Subcutaneous adipose tissue (tissue), 4 donors: ENCODE results near the gene NHLRC4. TPM values are rescaled to one million over a fixed set of nuclear protein-coding genes. Genes with fewer than 3 reads are reported as not detected.

Source experiments
- total RNA-seq, 4 donors: library from RNA; depleted of rRNA; stranded (reverse); fragments of >200 nt; gene quantifications; one replicate each; pipeline ENCODE4 v1.1.0, GENCODE V29; 2016
- TF ChIP-seq, protein P1 (sequence below): fragments of 450-650 bp; IDR thresholded peaks from one replicate; pipeline ENCODE4 v1.5.1; 2016; ENCODE audit warnings: low read depth, mild to moderate bottlenecking, control low read depth, antibody characterized with exemption, moderate library complexity

Gene NHLRC4
- total RNA-seq, 4 donors from 2014 or later: 0.85 to 3.8 (median 2.0) TPM; not detected in 1

DNA sequence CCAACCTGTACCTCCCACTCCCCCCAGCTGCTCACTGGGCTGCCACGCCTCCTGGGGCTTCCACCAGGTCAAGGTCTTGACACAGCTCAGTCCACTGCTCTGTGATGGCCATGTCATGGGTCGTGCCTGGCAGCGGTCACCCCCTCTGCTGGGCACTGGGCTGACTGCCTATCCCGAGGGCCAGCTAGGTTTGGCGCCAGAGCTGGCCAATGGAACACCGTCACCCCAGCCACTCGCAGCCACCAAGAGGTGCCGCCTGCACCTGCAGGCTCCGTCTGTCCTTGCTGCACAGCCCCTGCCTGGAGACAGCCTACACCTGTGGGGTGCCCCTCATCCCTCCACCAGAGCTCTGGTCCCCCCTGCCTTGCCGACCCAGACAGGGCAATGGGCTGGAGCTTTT, 18.5 kb downstream of the NHLRC4 start:
- TF ChIP-seq, protein P1, sequence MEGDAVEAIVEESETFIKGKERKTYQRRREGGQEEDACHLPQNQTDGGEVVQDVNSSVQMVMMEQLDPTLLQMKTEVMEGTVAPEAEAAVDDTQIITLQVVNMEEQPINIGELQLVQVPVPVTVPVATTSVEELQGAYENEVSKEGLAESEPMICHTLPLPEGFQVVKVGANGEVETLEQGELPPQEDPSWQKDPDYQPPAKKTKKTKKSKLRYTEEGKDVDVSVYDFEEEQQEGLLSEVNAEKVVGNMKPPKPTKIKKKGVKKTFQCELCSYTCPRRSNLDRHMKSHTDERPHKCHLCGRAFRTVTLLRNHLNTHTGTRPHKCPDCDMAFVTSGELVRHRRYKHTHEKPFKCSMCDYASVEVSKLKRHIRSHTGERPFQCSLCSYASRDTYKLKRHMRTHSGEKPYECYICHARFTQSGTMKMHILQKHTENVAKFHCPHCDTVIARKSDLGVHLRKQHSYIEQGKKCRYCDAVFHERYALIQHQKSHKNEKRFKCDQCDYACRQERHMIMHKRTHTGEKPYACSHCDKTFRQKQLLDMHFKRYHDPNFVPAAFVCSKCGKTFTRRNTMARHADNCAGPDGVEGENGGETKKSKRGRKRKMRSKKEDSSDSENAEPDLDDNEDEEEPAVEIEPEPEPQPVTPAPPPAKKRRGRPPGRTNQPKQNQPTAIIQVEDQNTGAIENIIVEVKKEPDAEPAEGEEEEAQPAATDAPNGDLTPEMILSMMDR: no peak

DNA sequence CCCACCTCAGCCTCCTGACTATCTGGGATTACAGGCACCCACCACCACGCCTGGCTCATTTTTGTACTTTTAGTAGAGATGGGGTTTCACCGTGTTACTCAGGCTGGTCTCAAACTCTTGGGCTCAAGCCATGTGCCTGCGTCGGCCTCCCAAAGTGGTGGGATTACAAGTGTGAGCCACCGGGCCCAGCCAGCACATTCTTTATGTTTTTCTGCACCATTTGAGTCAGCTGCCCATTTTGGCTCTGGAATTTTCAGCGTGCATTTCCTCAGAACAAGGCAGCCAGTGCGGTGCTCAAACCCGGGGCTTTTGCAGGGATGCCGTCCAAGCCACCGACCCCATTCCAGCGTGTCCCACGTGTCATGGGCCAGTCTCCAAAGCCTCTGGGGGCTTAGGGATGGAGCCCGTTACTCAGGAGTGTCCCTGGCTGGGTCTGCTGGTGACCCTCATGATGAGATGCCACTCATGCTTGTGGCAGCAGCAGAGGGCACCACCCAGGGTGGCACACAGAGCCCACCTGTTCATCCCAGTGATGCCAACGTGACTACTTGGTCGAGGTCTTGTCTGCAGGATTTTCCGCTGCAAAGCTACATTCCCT, 19.3 kb downstream of the NHLRC4 start:
- TF ChIP-seq, protein P1: no peak

DNA sequence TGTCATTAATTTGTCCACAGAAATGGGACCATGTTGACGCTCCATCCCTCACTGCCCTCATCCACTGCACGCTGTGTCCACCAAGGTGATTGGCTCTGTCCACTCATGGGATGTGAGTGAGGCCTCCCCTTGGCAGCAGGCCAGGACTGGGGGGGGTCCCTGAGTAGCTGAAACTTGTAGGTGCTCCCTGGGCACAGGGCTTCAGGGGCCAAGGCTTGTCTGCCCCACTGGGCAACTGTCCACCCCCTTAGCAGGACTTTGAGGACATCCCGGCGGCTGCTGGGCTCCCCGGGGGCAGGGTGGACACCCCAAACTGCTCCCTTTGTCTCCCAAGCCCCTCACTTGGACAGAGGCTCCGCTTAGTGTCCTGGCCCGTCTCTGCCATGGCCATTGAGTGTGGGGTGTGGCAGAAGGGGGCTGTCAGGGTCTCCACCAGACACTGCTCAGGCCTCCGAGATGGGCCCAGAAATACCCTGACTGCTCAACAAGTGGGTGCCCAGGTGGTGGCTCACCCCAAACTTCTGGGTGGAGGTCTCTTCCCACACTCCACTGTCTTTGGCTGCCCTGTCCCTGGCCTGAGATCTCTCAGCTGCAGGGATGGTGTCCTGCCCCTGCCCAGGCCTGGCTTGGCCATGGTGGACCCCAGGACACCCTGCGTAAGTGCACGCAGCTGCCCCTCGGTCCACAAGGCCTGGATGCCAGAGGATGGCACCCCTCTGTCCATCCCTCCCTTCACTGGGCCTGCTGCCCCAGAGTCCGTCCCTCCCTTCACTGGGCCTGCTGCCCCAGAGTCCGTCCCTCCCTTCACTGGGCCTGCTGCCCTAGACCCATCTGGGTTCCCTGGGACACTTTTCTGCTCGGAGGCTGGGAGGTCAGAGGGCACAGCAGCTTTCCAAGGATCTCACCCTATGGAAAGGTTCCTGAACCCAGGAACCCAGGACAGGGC, 20.1 kb downstream of the NHLRC4 start:
- TF ChIP-seq, protein P1: no peak

DNA sequence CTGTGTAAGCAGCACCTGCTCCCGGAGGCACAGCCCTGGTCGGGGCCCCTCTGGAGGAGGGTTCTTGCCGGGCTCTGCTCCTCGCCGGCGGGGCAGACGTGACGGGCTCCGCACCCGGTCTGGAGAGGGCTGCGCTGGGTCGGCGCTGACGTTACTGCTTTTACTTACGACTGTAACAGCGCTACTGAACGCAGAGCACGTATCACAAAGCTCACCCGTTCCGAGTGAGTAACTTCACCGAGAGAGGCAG, 21.8 kb downstream of the NHLRC4 start:
- TF ChIP-seq, protein P1: no peak

DNA sequence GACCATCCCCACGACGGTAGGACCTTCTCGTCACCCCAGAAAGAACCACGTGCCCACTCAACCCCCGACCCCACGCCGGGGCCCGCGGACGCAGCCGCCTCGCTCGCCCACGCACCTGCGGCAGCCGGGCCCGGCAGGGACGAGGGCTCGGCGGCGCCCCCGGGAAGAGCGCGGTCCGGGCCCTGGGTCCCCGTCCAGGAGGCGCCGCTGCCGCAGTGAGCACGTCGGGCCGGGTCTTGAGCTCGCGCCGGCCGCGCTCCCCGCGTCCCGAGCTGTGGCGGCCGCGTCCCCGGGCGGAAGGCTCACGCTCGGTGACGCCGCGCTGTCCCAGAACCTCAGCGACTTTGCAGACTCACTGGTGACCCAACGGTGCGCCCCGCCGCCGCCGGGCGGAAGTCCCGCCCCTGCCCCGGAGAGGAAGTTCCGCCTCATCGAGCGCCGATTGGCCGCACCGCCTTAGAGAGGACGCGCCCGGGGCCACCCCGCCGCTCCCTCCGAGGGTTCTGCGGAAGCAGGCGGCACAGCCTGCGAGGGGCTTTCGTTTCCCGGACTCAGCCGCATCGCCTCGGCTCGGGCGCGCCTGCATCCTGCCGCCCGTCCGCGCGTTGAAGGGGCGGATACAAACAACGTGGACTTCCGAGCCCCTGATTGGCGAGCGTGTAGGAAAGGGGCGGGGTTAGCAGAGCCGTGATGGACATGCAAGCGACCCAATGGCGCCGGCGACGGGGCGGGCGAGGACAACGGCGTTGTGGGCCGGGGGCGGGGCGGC, 22.3 kb downstream of the NHLRC4 start:
- TF ChIP-seq, protein P1: no peak

DNA sequence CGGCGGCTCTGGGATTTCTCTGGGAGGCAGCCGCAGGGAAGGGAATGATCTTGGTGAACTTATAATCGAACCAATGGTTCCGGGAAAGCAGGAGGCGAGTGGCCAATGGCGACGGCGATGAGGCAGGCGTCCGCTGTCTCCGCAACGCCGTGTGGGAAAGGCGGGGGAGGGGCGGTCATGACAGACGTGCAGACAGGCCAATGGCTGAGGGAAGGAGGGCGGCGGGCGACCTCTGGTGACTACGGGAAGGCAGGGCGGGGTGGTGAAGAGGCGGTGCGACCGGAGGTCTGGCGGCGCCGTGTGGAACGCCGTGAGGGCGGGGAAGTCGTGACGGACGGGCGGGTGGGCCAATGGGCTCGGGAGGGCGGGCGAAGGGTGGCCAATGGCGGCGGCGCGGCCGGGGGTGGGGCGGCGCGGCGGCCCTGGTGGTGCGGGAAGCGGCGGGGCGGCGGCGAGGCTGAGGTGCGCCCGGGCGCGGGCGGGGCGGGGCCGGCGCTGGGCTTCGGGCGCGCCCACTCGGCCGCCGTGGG, 22.9 kb downstream of the NHLRC4 start, which contains the start of gene RAB40C:
RAB40C (plus strand) TSS at position 409 of the 530 bp plus-strand sequence. CDS start 226 bp downstream, outside the sequence.
- TF ChIP-seq, protein P1: no peak
